Regular cardiac myocyte (primary cell): Measurements from ENCODE around the gene PSORS1C2. TPM values are rescaled to one million over a fixed set of nuclear protein-coding genes. Genes with fewer than 3 reads are reported as not detected.

Source experiments
- total RNA-seq: library from RNA; depleted of rRNA; stranded (reverse); fragments of >200 nt; gene quantifications from 2 replicates; pipeline ENCODE4 v1.2.3, GENCODE V29; 2014

The PSORS1C2 gene
- total RNA-seq, result not detected in 2 replicates

DNA sequence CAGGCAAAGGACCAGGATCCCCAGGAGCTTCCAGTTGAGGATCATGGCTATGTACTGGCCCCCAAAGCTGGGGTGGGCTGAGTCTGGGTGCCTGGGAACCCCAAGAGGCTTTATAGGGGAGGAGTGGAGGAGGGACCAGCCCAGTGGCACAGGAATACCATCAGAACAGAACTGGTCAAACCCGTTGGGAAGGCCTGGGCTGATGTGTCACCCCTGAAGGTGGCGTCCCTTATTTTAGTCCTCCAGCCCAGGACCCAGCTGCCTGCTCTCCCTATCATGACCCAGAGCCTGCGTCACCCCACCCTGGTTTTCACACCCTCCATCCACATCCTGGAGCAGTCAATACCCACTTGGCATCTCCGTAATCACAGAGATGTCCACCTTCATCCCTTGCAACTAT, at the start of gene PSORS1C2:
Gene PSORS1C2 (minus strand): TSS at position 85 of the 400 bp plus-strand sequence. CDS start 40 bp downstream, at position 45.

DNA sequence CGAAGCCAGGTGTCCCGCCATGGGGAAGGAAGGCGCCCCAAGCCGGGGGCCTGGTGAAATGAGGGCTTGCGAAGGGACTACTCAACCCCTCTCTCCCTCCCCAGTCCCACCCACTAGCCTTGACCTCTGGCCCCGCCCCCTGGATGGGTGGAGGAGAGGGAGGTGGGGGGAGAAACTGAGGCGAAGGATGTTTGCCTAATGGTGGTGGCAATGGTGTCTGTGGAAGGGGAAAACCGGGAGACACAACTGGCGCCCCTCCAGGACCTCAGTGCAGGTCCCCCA, 31.7 kb upstream of the PSORS1C2 start, which contains the start of gene POU5F1:
Gene POU5F1 (minus strand): TSS at position 83 of the 282 bp plus-strand sequence. CDS start 62 bp downstream, at position 21.

DNA sequence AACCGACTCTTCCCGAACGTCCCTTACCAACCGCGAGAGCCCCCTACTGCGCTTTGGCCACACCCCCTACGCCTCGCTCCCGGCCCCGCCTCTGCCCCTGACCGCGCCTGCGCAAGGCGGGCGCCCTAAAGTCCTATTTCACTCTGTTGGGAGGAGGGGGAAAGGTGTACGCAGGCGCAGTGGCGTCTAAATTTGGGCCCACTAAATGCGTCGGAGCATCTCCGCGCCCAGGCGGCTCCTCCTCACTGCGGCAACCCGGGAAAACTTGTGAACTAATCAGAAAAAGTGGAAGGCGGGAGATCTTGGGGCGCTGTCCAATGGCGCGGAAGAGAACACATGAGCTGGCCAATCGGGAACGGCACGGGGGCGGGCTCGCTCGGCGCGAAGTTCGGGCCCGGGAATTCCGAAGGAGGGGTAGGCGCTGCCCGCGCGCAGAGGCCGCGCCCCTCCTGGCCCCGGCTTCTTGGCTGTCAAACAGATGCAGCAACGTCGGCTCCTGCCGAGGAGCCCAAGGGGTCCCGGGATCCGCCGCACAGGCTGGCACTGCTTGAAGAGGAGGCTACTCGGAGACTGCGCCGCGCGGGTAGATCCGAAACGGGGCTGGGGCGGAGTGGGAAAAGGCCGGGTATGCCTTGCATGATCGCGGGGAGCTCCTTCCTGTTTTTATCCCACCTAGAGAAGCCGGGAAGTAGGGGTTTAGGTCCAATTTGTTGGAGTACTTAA, 19.4 kb upstream of the PSORS1C2 start, which contains the start of gene TCF19:
Gene TCF19 (plus strand): TSS at position 450 of the 723 bp plus-strand sequence. CDS start 881 bp downstream, outside the sequence.

DNA sequence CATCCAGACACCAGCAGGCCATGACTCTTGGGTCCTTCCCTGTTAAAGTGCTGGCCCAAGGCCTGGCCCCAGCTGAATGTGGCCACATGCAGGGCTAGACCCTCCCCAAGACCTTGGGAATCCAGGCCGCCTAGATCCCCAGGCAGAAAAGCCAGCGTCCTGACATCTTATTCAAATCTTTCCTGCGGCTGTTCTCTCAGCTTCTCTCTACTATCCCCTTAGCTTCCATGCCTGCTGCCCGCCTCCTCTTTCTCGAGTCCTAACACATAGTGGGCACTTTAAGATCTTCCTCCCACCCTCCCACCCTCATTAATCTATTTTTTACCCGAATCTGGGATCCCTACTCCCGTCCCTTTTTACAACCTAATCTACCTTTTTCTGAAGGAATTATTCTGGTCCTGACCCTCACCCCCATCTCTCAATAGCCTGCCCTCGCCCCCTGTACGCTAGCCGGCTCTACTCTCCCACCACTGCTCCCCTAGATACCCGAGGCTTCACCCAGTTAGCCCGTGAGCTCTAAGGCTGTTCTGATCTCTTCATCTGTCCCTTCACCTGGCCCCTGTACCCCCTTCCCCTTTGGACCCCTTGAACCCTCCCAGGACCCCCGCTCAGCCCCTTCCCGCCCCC, 18.8 kb upstream of the PSORS1C2 start, which contains the start of gene CCHCR1:
Gene CCHCR1 (minus strand): TSS at position 290 of the 627 bp plus-strand sequence. CDS start 202 bp downstream, at position 88.

DNA sequence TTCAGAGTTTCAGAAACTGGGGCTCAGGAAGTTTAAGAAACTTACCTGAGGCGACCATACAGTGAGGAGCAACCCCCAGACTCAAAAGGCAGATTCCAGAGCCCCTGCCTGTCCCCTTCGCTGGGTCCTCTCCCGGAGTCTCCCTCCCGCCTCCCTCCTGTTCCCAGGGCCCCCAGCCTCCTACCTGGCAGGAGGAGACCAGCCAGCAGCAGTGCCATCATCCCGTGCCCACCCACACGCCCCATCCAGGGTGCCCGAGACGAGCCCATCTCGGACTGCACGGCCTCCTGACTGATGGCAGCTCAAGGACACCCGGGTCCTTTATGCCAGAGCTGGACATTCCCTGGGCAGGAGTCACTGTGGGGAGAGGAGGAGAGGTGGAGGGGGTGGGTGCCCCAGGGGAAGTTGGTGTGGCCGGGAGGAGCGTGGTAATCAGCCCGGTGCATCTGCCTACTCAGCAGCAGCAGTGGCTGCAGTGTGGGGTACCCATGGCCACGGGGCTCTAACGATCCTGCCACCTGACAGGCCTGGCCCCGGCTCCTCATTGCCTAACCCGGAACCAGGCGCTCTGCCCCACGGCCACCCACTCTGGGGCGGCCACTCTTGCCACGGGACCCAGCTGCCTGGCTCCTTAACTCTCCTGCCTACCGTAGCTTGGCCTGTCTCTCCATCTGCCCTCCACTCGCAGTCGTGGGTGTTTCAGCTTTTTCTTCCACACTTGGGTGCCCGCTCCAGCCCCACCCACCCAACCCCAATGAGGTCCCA, 18.5 kb downstream of the PSORS1C2 start, which contains the start of gene CDSN:
Gene CDSN (minus strand): TSS at position 296 of the 765 bp plus-strand sequence. CDS start 27 bp downstream, at position 269.

DNA sequence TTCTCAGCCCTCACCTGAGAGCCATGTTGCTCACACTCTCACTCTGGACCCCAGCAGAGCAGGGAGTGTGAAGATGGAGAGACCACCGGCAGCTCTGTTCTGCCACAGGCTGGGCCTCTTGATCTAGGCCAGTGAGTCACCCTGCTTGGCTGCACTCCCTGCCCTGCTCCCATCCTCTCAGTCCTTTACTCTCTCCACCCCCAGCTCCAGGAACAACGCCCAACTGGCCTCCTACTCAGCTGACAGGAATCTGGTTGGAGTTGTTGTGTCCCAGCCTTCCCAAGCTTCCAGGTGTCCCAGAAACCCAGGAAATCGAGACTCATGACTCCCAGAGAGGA, 24.4 kb downstream of the PSORS1C2 start, which contains the start of gene PSORS1C1:
Gene PSORS1C1 (plus strand): TSS at position 260 of the 338 bp plus-strand sequence. CDS start 14,833 bp downstream, outside the sequence.

DNA sequence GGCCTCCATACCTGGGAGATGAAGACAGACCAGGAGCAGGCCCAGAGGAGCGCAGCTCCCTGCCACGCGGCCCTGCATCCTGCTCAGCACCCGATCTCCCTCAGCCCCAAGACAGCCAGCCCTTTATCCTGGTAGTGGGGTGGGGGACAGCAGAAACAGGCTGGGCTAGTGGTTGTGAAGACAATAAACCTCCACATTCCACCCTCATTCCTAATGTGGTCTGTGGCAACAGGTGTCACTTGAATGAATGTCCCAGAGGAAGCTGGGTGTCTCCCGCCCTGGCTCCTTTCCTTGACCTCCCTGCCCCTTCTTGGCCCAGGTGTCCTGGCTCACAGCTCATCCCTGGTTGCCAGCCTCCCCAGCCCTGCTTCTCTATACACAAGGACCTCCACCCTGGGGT, 26.4 kb downstream of the PSORS1C2 start, which contains the start of gene C6orf15:
Gene C6orf15 (minus strand): TSS at position 98 of the 400 bp plus-strand sequence. CDS start 20 bp downstream, at position 78.

Other genes starting within 250 kb of the PSORS1C2 start
- gene GTF2H4, start 230.9 kb downstream of the PSORS1C2 start, total RNA-seq, result 7.3 and 13.8 TPM in 2 replicates
- 14.4 and 16.5 TPM in 2 replicates for gene VARS2, start 224.8 kb downstream of the PSORS1C2 start, total RNA-seq
- not detected in 2 replicates for gene SFTA2, start 206.9 kb downstream of the PSORS1C2 start, total RNA-seq
- not detected in 2 replicates for gene MUCL3, start 198.1 kb downstream of the PSORS1C2 start, total RNA-seq
- gene MUC21, start 155.3 kb downstream of the PSORS1C2 start, total RNA-seq, result not detected in 2 replicates
- gene MUC22, start 128.6 kb downstream of the PSORS1C2 start, total RNA-seq, result not detected in 2 replicates
- not detected in 2 replicates for gene C6orf15, start 26.5 kb downstream of the PSORS1C2 start, total RNA-seq
- 0.19 and 1.7 TPM in 2 replicates for gene PSORS1C1, start 24.3 kb downstream of the PSORS1C2 start, total RNA-seq
- under 0.01 TPM in 1 of 2 replicates, not detected in the other for gene CDSN, start 18.6 kb downstream of the PSORS1C2 start, total RNA-seq
- 14.7 and 19.0 TPM in 2 replicates for gene CCHCR1, start 18.7 kb upstream of the PSORS1C2 start, total RNA-seq
- gene TCF19, start 19.5 kb upstream of the PSORS1C2 start, total RNA-seq, result 3.7 and 42.6 TPM in 2 replicates
- 0.38 and 3.4 TPM in 2 replicates for gene POU5F1, start 31.6 kb upstream of the PSORS1C2 start, total RNA-seq
- 118 and 135 TPM in 2 replicates for gene HLA-C, start 133.0 kb upstream of the PSORS1C2 start, total RNA-seq
- gene HLA-B, start 218.1 kb upstream of the PSORS1C2 start, total RNA-seq, result 116 and 206 TPM in 2 replicates